Endodermal cell (in vitro differentiated cells): ENCODE measurements around the gene LRRC23. TPM values are rescaled to one million over a fixed set of nuclear protein-coding genes. Genes with fewer than 3 reads are reported as not detected.

ENCODE experiments used
- DNase-seq: peaks from one replicate; pipeline ENCODE4 v3.0.0-alpha.2; 2017
- H3K27ac ChIP-seq: 2 replicates; pipeline ENCODE4 v1.5.1; 2013; ENCODE audit warnings: mild to moderate bottlenecking, low read depth, low read length, moderate library complexity
- H3K27me3 ChIP-seq: 2 replicates; pipeline ENCODE4 v1.6.1; 2013; ENCODE audit warnings: mild to moderate bottlenecking, low read length, moderate library complexity; ENCODE audit not compliant: insufficient read depth, control insufficient read depth, poor library complexity, severe bottlenecking
- H3K36me3 ChIP-seq: 2 replicates; pipeline ENCODE4 v1.7.0; 2013; ENCODE audit warnings: mild to moderate bottlenecking, low read length, moderate library complexity; ENCODE audit not compliant: control insufficient read depth, insufficient read depth
- H3K4me1 ChIP-seq: one replicate; pipeline ENCODE4 v1.7.0; 2013; ENCODE audit warnings: low read length; ENCODE audit not compliant: control insufficient read depth, insufficient read depth
- H3K4me3 ChIP-seq: 2 replicates; pipeline ENCODE4 v1.5.1; 2013; ENCODE audit warnings: mild to moderate bottlenecking, low read length, moderate library complexity
- H3K9ac ChIP-seq: 2 replicates; pipeline ENCODE4 v1.6.1; 2013; ENCODE audit warnings: mild to moderate bottlenecking, low read length, moderate library complexity; ENCODE audit not compliant: poor library complexity, severe bottlenecking; ENCODE audit errors: extremely low read depth
- H3K9me3 ChIP-seq: 2 replicates; pipeline ENCODE4 v1.6.1; 2013; ENCODE audit warnings: mild to moderate bottlenecking, low read length, moderate library complexity; ENCODE audit not compliant: control insufficient read depth
- H3K27ac Mint-ChIP-seq: 2 replicates; pipeline ENCODE4 v1.8.0; 2020; ENCODE audit warnings: mixed read lengths
- H3K27me3 Mint-ChIP-seq: 2 replicates; pipeline ENCODE4 v1.8.0; 2021; ENCODE audit warnings: mild to moderate bottlenecking, mixed read lengths; ENCODE audit not compliant: insufficient read depth
- H3K36me3 Mint-ChIP-seq: 2 replicates; pipeline ENCODE4 v1.8.0; 2020; ENCODE audit warnings: low read depth, mixed read lengths
- H3K4me1 Mint-ChIP-seq: 2 replicates; pipeline ENCODE4 v1.8.0; 2020; ENCODE audit warnings: mixed read lengths
- H3K4me3 Mint-ChIP-seq: 2 replicates; pipeline ENCODE4 v1.8.0; 2020; ENCODE audit warnings: mild to moderate bottlenecking, moderate library complexity, mixed read lengths
- H3K9me3 Mint-ChIP-seq: 2 replicates; pipeline ENCODE4 v1.8.0; 2020; ENCODE audit warnings: mild to moderate bottlenecking, mixed read lengths
- WGBS, 2 experiments: methylation state at CpG; one replicate each; pipeline versions ENCODE4 v1.1.5 to v1.1.7; 2013; ENCODE audit warnings: missing lambda C conversion rate in 2 of 2, mixed read lengths in 1 of 2; ENCODE audit not compliant: insufficient coverage in 1 of 2, insufficient read length in 1 of 2; 5-methylcytosine and 5-hydroxymethylcytosine counted together
- microRNA-seq: library from miRNA; unstranded; fragments of <30 nt; microRNA quantifications from one replicate; pipeline ENCODE4 v1.2.0, GENCODE V29; 2020; ENCODE audit warnings: borderline microRNAs expressed
- total RNA-seq, 2 donors: library from RNA; stranded (reverse); fragmentation: NEBNext Ultra II Directional in 1 of 2; extraction: Animal tissue kit (Norgen Biotek cat#: 25700) in 1 of 2; gene quantifications; 2 replicates in 1 of 2; 3 replicates in 1 of 2; pipeline ENCODE4 v1.2.1, GENCODE V29; 2021
- TF ChIP-seq, protein P1 (sequence below): fragments of 200-600 bp; sonication (generic); conservative IDR thresholded peaks from 2 replicates; pipeline ENCODE4 v1.5.0; 2021; ENCODE audit warnings: antibody characterized with exemption, mild to moderate bottlenecking

The LRRC23 gene
- total RNA-seq, 2 donors from 2014 or later: 7.8 to 11.5 TPM

GRCh38 chr12:6962285-6963015, 57.8 kb downstream of the LRRC23 start:
- peaks cover 48% of the 10 kb centered on the region for H3K4me1 Mint-ChIP-seq
- 75 to 86% methylated on average over 15 to 25 of the region's 25 CpGs for WGBS, 2 experiments
- H3K27ac Mint-ChIP-seq: peak overlapping the region; percentile 99
- H3K36me3 Mint-ChIP-seq: peaks cover 42% of the 10 kb centered on the region
- peaks cover 33% of the 10 kb centered on the region for H3K36me3 ChIP-seq
- H3K27me3 Mint-ChIP-seq: no peaks in the 10 kb centered on the region
- DNase-seq: no peak
- no peaks in the 10 kb centered on the region for H3K9me3 Mint-ChIP-seq
- no peak overlapping the region for H3K4me3 ChIP-seq
- peaks cover 4% of the 10 kb centered on the region for H3K4me1 ChIP-seq
- peak overlapping the region; percentile 76 for H3K27ac ChIP-seq
- peak overlapping the region; percentile 98 for H3K4me3 Mint-ChIP-seq
- H3K9ac ChIP-seq: peak overlapping the region; percentile 49
- H3K27me3 ChIP-seq: no peaks in the 10 kb centered on the region
- H3K9me3 ChIP-seq: no peaks in the 10 kb centered on the region
- TF ChIP-seq, protein P1, sequence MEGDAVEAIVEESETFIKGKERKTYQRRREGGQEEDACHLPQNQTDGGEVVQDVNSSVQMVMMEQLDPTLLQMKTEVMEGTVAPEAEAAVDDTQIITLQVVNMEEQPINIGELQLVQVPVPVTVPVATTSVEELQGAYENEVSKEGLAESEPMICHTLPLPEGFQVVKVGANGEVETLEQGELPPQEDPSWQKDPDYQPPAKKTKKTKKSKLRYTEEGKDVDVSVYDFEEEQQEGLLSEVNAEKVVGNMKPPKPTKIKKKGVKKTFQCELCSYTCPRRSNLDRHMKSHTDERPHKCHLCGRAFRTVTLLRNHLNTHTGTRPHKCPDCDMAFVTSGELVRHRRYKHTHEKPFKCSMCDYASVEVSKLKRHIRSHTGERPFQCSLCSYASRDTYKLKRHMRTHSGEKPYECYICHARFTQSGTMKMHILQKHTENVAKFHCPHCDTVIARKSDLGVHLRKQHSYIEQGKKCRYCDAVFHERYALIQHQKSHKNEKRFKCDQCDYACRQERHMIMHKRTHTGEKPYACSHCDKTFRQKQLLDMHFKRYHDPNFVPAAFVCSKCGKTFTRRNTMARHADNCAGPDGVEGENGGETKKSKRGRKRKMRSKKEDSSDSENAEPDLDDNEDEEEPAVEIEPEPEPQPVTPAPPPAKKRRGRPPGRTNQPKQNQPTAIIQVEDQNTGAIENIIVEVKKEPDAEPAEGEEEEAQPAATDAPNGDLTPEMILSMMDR: no peak

DNA sequence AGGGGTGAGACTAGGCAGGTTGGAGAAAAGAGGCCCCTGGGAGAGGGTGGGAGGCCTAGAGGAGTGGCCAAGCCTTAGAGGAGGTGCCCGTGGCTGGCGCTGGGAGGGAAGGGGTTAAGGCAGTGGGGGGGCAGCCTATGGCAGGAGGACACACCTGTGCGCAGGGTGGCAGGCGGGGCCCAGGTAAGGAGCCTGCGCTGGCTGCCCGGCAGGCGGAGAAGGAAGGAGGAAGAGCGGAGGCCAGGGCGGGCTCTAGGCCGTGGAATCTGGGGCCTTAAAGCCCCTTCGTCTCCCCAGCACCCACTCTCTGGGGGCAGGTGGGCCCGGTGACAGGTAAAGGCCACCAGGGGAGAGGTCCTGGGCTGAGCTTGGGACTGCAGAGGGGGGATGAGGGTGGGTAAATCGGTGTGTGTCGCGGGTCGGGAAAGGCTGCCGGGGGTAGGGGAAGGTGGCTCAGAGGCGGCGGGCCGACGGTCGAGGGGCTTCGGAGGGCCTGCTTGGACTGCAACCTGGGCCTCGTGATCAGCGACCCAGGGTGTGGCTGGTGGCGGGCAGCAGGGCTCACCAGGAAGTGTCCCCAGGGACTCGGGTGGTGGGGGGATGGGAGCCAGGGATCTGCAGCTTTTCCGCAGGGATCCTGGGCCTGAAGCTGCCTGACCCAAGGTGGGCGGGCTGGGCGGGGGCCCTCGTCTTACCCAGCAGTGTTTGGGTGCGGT, 58.6 kb downstream of the LRRC23 start:
- 82 to 96% methylated on average over 22 to 32 of the region's 32 CpGs for WGBS, 2 experiments
- no peak overlapping the region for H3K9ac ChIP-seq

More for the DNA sequence above, 58.6 kb downstream of the LRRC23 start:
- H3K4me1 Mint-ChIP-seq: peaks cover 48% of the 10 kb centered on the region
- peak overlapping the region; percentile 99 for H3K27ac Mint-ChIP-seq
- H3K9me3 ChIP-seq: no peaks in the 10 kb centered on the region
- H3K36me3 ChIP-seq: peaks cover 40% of the 10 kb centered on the region
- H3K4me3 Mint-ChIP-seq: peak overlapping the region; percentile 98
- H3K4me1 ChIP-seq: peaks cover 4% of the 10 kb centered on the region
- TF ChIP-seq, protein P1: peak; percentile 52
- H3K27me3 ChIP-seq: no peaks in the 10 kb centered on the region
- H3K27me3 Mint-ChIP-seq: no peaks in the 10 kb centered on the region
- no peak overlapping the region for H3K4me3 ChIP-seq
- H3K36me3 Mint-ChIP-seq: peaks cover 49% of the 10 kb centered on the region
- no peaks in the 10 kb centered on the region for H3K9me3 Mint-ChIP-seq
- peak; percentile 99 for DNase-seq
- H3K27ac ChIP-seq: no peak overlapping the region

Small RNAs within 50 kb of the gene (microRNA-seq; reads per million reads assigned to microRNA genes)
- gene MIR141: 444 reads per million, percentile 90 among the genes with 10 or more reads in this experiment
- 3,529 reads per million, percentile 97 among the genes with 10 or more reads in this experiment for gene MIR200C

Other genes starting within 250 kb of the LRRC23 start
- 10 to 100 TPM; 30.5 to 60.3 TPM for gene ING4, start 241.7 kb upstream of the LRRC23 start, total RNA-seq
- gene ZNF384, start 215.4 kb upstream of the LRRC23 start, total RNA-seq: 100 to 1,000 TPM in 1 of 2 donors, 10 to 100 TPM in 1; 74.4 to 146 TPM
- 1 to 10 TPM; 2.6 to 7.1 TPM for gene PIANP, start 204.0 kb upstream of the LRRC23 start, total RNA-seq
- gene COPS7A, start 180.8 kb upstream of the LRRC23 start, total RNA-seq: 10 to 100 TPM; 43.3 to 69.2 TPM
- gene MLF2, start 151.7 kb upstream of the LRRC23 start, total RNA-seq: 100 to 1,000 TPM; 219 to 393 TPM
- 100 to 1,000 TPM; 637 to 888 TPM for gene PTMS, start 138.5 kb upstream of the LRRC23 start, total RNA-seq
- 1 to 10 TPM; 1.9 to 7.3 TPM for gene LAG3, start 132.3 kb upstream of the LRRC23 start, total RNA-seq
- gene CD4, start 115.3 kb upstream of the LRRC23 start, total RNA-seq: 1 to 10 TPM in 1 of 2 donors, under 1 TPM in 1; 0.77 to 1.3 TPM
- 10 to 100 TPM; 14.7 to 15.0 TPM for gene GPR162, start 83.0 kb upstream of the LRRC23 start, total RNA-seq
- gene P3H3, start 76.4 kb upstream of the LRRC23 start, total RNA-seq: 10 to 100 TPM; 58.4 to 63.1 TPM
- gene GNB3, start 63.9 kb upstream of the LRRC23 start, total RNA-seq: 10 to 100 TPM; 10.0 to 17.1 TPM
- 10 to 100 TPM; 53.1 to 63.9 TPM for gene CDCA3, start 53.5 kb upstream of the LRRC23 start, total RNA-seq
- gene USP5, start 52.7 kb upstream of the LRRC23 start, total RNA-seq: 100 to 1,000 TPM; 120 to 257 TPM
- gene TPI1, start 37.3 kb upstream of the LRRC23 start, total RNA-seq: 1,000 to 10,000 TPM in 1 of 2 donors, 100 to 1,000 TPM in 1; 805 to 1,294 TPM
- gene SPSB2, start 31.5 kb upstream of the LRRC23 start, total RNA-seq: 10 to 100 TPM; 34.6 to 36.5 TPM
- gene ENO2, start 9.8 kb downstream of the LRRC23 start, total RNA-seq: 100 to 1,000 TPM; 104 to 139 TPM
- gene ATN1, start 23.1 kb downstream of the LRRC23 start, total RNA-seq: 100 to 1,000 TPM; 111 to 244 TPM
- gene RNU7-1, start 39.0 kb downstream of the LRRC23 start, total RNA-seq: not detected
- 100 to 1,000 TPM; 141 to 257 TPM for gene C12orf57, start 39.2 kb downstream of the LRRC23 start, total RNA-seq
- 10 to 100 TPM; 35.7 to 68.0 TPM for gene PTPN6, start 46.5 kb downstream of the LRRC23 start, total RNA-seq
- 100 to 1,000 TPM; 260 to 512 TPM for gene PHB2, start 65.8 kb downstream of the LRRC23 start, total RNA-seq
- gene EMG1, start 66.1 kb downstream of the LRRC23 start, total RNA-seq: 100 to 1,000 TPM in 1 of 2 donors, 10 to 100 TPM in 1; 61.1 to 115 TPM
- 10 to 100 TPM; 33.6 to 86.7 TPM for gene LPCAT3, start 113.7 kb downstream of the LRRC23 start, total RNA-seq
- 10 to 100 TPM; 13.4 to 14.3 TPM for gene C1S, start 155.9 kb downstream of the LRRC23 start, total RNA-seq
- gene C1R, start 187.6 kb downstream of the LRRC23 start, total RNA-seq: 1 to 10 TPM; 3.9 TPM
- 10 to 100 TPM; 32.5 to 46.4 TPM for gene C1RL, start 204.4 kb downstream of the LRRC23 start, total RNA-seq
- gene RBP5, start 224.1 kb downstream of the LRRC23 start, total RNA-seq: 10 to 100 TPM; 19.3 to 31.2 TPM
- 100 to 1,000 TPM in 1 of 2 donors, 10 to 100 TPM in 1; 69.7 to 135 TPM for gene CLSTN3, start 225.5 kb downstream of the LRRC23 start, total RNA-seq